Neural progenitor cell (in vitro differentiated cells): Measurements from ENCODE around the gene TNP2.

ENCODE experiments used
- EZH2 ChIP-seq: fragments of 200-600 bp; sonication (generic); IDR thresholded peaks from 2 replicates; pipeline ENCODE4 v1.6.1; 2017; ENCODE audit warnings: antibody characterized with exemption, mild to moderate bottlenecking, moderate library complexity
- EZH2phosphoT487 ChIP-seq: fragments of 200-600 bp; sonication (generic); IDR thresholded peaks from 2 replicates; pipeline ENCODE4 v1.6.1; 2017; ENCODE audit warnings: antibody characterized with exemption
- TF ChIP-seq, protein P1 (sequence below): fragments of 200-600 bp; sonication (generic); IDR thresholded peaks from 2 replicates; pipeline ENCODE4 v1.5.1; 2017; ENCODE audit warnings: antibody characterized with exemption, mild to moderate bottlenecking

GRCh38 chr16:11310634-11310977 lies 41.5 kb upstream of the TNP2 start:
- TF ChIP-seq, protein P1, sequence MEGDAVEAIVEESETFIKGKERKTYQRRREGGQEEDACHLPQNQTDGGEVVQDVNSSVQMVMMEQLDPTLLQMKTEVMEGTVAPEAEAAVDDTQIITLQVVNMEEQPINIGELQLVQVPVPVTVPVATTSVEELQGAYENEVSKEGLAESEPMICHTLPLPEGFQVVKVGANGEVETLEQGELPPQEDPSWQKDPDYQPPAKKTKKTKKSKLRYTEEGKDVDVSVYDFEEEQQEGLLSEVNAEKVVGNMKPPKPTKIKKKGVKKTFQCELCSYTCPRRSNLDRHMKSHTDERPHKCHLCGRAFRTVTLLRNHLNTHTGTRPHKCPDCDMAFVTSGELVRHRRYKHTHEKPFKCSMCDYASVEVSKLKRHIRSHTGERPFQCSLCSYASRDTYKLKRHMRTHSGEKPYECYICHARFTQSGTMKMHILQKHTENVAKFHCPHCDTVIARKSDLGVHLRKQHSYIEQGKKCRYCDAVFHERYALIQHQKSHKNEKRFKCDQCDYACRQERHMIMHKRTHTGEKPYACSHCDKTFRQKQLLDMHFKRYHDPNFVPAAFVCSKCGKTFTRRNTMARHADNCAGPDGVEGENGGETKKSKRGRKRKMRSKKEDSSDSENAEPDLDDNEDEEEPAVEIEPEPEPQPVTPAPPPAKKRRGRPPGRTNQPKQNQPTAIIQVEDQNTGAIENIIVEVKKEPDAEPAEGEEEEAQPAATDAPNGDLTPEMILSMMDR = no peak
- TF ChIP-seq EZH2 (no peak), EZH2phosphoT487 (no peak)
